ENCODE results near the gene FGF5.
"Not testable (repeated sequence)": the region's sequence is repeated elsewhere in the genome, so short reads cannot be mapped to it uniquely, and the experiment has no call there.

Gene FGF5

DNA sequence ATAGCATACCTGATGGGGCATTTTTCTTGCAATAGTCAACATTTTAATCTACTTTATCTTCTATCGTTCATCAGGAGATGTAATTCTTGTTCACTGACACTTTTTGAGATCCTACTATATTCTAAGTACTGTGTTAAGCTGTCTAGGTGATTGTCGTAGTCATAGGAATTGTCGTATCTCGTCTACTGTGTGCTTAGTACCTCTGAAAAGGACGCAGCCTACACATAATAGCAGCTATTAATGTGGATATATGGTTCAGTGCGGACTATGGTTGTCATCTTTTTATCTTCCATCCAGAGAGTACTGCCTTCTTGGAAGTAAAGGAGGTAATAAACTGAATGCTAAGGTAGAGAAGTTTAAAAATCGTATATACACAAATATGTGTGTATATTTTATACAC is 47.2 kb downstream of the FGF5 start:
- TF ChIP-seq SPI1 (IDR thresholded peaks at IDR 0.05; ENCODE audit: borderline replicate concordance, low read depth): no peak
- TF ChIP-seq, protein P1, sequence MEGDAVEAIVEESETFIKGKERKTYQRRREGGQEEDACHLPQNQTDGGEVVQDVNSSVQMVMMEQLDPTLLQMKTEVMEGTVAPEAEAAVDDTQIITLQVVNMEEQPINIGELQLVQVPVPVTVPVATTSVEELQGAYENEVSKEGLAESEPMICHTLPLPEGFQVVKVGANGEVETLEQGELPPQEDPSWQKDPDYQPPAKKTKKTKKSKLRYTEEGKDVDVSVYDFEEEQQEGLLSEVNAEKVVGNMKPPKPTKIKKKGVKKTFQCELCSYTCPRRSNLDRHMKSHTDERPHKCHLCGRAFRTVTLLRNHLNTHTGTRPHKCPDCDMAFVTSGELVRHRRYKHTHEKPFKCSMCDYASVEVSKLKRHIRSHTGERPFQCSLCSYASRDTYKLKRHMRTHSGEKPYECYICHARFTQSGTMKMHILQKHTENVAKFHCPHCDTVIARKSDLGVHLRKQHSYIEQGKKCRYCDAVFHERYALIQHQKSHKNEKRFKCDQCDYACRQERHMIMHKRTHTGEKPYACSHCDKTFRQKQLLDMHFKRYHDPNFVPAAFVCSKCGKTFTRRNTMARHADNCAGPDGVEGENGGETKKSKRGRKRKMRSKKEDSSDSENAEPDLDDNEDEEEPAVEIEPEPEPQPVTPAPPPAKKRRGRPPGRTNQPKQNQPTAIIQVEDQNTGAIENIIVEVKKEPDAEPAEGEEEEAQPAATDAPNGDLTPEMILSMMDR (IDR thresholded peaks at IDR 0.05; ENCODE audit: insufficient read depth, low read length): no peak
- TF ChIP-seq, protein P2, sequence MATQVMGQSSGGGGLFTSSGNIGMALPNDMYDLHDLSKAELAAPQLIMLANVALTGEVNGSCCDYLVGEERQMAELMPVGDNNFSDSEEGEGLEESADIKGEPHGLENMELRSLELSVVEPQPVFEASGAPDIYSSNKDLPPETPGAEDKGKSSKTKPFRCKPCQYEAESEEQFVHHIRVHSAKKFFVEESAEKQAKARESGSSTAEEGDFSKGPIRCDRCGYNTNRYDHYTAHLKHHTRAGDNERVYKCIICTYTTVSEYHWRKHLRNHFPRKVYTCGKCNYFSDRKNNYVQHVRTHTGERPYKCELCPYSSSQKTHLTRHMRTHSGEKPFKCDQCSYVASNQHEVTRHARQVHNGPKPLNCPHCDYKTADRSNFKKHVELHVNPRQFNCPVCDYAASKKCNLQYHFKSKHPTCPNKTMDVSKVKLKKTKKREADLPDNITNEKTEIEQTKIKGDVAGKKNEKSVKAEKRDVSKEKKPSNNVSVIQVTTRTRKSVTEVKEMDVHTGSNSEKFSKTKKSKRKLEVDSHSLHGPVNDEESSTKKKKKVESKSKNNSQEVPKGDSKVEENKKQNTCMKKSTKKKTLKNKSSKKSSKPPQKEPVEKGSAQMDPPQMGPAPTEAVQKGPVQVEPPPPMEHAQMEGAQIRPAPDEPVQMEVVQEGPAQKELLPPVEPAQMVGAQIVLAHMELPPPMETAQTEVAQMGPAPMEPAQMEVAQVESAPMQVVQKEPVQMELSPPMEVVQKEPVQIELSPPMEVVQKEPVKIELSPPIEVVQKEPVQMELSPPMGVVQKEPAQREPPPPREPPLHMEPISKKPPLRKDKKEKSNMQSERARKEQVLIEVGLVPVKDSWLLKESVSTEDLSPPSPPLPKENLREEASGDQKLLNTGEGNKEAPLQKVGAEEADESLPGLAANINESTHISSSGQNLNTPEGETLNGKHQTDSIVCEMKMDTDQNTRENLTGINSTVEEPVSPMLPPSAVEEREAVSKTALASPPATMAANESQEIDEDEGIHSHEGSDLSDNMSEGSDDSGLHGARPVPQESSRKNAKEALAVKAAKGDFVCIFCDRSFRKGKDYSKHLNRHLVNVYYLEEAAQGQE (IDR thresholded peaks at IDR 0.05; ENCODE audit: insufficient replicate concordance, low read depth): no peak
- TF ChIP-seq POLR2AphosphoS5 (IDR thresholded peaks at IDR 0.05; ENCODE audit: low read depth): no peak
- TF ChIP-seq GABPA (IDR thresholded peaks at IDR 0.05; ENCODE audit: low read depth): no peak
- no peak overlapping the region for H3K27ac ChIP-seq (replicated peaks)
- DNase-seq (ENCODE audit: low read depth in 1 of 2, low spot score in 1 of 2): no peak
- H3K4me3 ChIP-seq (replicated peaks; ENCODE audit: insufficient read depth, low read length): no peak overlapping the region
- H3K27me3 ChIP-seq (ENCODE audit: insufficient read depth, poor library complexity, severe bottlenecking): peaks cover 2% of the 10 kb centered on the region

DNA sequence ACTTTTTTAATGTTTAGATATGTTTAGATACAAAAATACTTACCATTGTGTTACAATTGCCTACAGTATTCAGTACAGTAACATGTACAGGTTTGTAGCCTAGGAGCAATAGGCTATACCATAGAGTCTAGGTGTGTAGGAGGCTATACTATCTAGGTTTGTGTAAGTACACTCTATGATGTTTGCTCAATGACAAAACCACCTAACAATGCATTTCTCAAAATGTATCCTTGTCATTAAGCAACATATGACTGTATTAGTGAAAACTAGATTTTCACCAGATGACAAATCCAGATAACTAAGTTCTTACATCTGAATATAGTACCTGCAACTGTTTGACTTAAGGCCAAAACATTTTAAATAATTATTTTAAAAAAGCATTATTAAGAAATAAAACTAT is 49.4 kb downstream of the FGF5 start:
- not testable (repeated sequence) for H3K27me3 ChIP-seq (ENCODE audit: insufficient read depth, poor library complexity, severe bottlenecking); DNase-seq (ENCODE audit: low read depth in 1 of 2, low spot score in 1 of 2); H3K4me3 ChIP-seq (replicated peaks; ENCODE audit: insufficient read depth, low read length); H3K27ac ChIP-seq (replicated peaks)

DNA sequence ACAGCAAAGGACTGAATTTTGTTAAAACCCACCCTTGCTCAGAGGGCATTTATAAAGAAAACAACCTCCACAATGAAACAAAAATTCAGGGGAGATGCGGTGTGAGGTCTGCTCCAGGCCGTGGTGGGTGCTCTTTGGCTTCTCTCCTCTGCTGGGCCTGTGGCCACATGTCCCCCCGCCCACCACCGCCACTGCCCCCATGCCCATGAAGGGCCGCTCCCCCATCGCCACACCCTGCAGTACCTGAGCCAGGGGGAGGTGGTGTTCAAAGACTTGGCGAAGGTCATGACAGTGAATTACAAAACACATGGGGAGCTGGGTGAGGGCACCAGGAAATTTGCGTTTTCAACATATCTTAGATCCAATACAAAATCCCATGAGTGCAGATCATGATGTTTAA is 54.9 kb downstream of the FGF5 start:
- DNase-seq (ENCODE audit: low read depth in 1 of 2, low spot score in 1 of 2): no peak
- Histone ChIP-seq H3K4me3 (replicated peaks; ENCODE audit: insufficient read depth, low read length) (no peak overlapping the region), H3K27me3 (ENCODE audit: insufficient read depth, poor library complexity, severe bottlenecking) (no peaks in the 10 kb centered on the region), H3K27ac (replicated peaks) (no peak overlapping the region)
- TF ChIP-seq, protein P2 (IDR thresholded peaks at IDR 0.05; ENCODE audit: insufficient replicate concordance, low read depth): no peak
- TF ChIP-seq, protein P1 (IDR thresholded peaks at IDR 0.05; ENCODE audit: insufficient read depth, low read length): no peak
- TF ChIP-seq POLR2AphosphoS5 (IDR thresholded peaks at IDR 0.05; ENCODE audit: low read depth): no peak
- TF ChIP-seq SPI1 (IDR thresholded peaks at IDR 0.05; ENCODE audit: borderline replicate concordance, low read depth): no peak
- no peak for TF ChIP-seq GABPA (IDR thresholded peaks at IDR 0.05; ENCODE audit: low read depth)

DNA sequence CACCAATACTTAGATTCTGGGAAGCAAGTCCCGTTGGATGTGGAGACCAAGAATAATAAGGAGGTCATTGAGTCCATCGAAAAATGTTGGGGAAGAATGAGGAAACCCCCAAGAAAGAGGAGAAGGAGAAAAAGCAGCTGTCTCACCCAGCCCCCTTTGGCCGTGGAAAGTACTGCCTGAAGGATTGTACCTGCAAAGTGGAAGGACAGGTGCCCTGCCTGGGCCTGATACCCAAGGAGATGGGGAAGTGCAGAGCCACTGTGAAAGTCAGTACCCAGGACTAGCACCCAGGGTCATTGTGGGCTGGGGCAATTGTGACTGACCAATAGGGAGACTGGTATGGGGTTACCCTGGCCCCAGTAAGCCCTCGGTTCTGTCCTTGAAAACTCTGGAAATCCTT is 55.3 kb downstream of the FGF5 start:
- Histone ChIP-seq H3K27me3 (ENCODE audit: insufficient read depth, poor library complexity, severe bottlenecking) (no peaks in the 10 kb centered on the region), H3K4me3 (replicated peaks; ENCODE audit: insufficient read depth, low read length) (no peak overlapping the region), H3K27ac (replicated peaks) (no peak overlapping the region)
- TF ChIP-seq, protein P2 (IDR thresholded peaks at IDR 0.05; ENCODE audit: insufficient replicate concordance, low read depth): no peak
- TF ChIP-seq GABPA (IDR thresholded peaks at IDR 0.05; ENCODE audit: low read depth) (no peak), POLR2AphosphoS5 (IDR thresholded peaks at IDR 0.05; ENCODE audit: low read depth) (no peak), SPI1 (IDR thresholded peaks at IDR 0.05; ENCODE audit: borderline replicate concordance, low read depth) (no peak)
- TF ChIP-seq, protein P1 (IDR thresholded peaks at IDR 0.05; ENCODE audit: insufficient read depth, low read length): no peak
- DNase-seq (ENCODE audit: low read depth in 1 of 2, low spot score in 1 of 2): no peak
